ENCODE data around the gene TUBGCP3. TPM values are rescaled to one million over a fixed set of nuclear protein-coding genes. Genes with fewer than 3 reads are reported as not detected.

The TUBGCP3 gene
- total and polyA plus RNA-seq, 4 donors, result 6.7 to 31.0 (median 17.3) TPM

- TF ChIP-seq ATF3 (IDR thresholded peaks at IDR 0.05), result no peak
- TF ChIP-seq, protein P1, sequence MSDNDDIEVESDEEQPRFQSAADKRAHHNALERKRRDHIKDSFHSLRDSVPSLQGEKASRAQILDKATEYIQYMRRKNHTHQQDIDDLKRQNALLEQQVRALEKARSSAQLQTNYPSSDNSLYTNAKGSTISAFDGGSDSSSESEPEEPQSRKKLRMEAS (IDR thresholded peaks at IDR 0.05), result no peak
- TF ChIP-seq SP1 (IDR thresholded peaks at IDR 0.05), result no peak
- no peak for TF ChIP-seq JUND (IDR thresholded peaks at IDR 0.05)
- H3K4me1 ChIP-seq (ENCODE audit: control insufficient read depth in 4 of 4, insufficient read depth in 4 of 4, low read length in 3 of 4), result peaks cover 0 to 4% (median under 1%) of the 10 kb centered on the region in 4 donors
- no peaks in the 10 kb centered on the region for H3K9me3 ChIP-seq (ENCODE audit: control insufficient read depth in 4 of 4, low read length in 3 of 4)
- H3K27me3 ChIP-seq (ENCODE audit: control insufficient read depth in 4 of 4, insufficient read depth in 4 of 4, low read length in 3 of 4), result no peaks in the 10 kb centered on the region
- H3K4me3 ChIP-seq (ENCODE audit: low read depth in 1 of 3, low read length in 3 of 3), result no peak overlapping the region
- no peaks in the 10 kb centered on the region for H3K36me3 ChIP-seq (ENCODE audit: control insufficient read depth in 4 of 4, insufficient read depth in 3 of 4, low read depth in 1 of 4, low read length in 3 of 4)
- no peak overlapping the region for H3K9ac ChIP-seq (ENCODE audit: low read depth in 1 of 2, low read length in 2 of 2)
- no peak overlapping the region for H3K27ac ChIP-seq (ENCODE audit: low read depth in 1 of 2, low read length in 2 of 2)
- 74% methylated on average over 31 of the region's 31 CpGs for WGBS
- DNase-seq (ENCODE audit: low spot score), result no peak
Measured at GRCh38 chr13:112445411-112446271, 142.3 kb downstream of the TUBGCP3 start.

DNA sequence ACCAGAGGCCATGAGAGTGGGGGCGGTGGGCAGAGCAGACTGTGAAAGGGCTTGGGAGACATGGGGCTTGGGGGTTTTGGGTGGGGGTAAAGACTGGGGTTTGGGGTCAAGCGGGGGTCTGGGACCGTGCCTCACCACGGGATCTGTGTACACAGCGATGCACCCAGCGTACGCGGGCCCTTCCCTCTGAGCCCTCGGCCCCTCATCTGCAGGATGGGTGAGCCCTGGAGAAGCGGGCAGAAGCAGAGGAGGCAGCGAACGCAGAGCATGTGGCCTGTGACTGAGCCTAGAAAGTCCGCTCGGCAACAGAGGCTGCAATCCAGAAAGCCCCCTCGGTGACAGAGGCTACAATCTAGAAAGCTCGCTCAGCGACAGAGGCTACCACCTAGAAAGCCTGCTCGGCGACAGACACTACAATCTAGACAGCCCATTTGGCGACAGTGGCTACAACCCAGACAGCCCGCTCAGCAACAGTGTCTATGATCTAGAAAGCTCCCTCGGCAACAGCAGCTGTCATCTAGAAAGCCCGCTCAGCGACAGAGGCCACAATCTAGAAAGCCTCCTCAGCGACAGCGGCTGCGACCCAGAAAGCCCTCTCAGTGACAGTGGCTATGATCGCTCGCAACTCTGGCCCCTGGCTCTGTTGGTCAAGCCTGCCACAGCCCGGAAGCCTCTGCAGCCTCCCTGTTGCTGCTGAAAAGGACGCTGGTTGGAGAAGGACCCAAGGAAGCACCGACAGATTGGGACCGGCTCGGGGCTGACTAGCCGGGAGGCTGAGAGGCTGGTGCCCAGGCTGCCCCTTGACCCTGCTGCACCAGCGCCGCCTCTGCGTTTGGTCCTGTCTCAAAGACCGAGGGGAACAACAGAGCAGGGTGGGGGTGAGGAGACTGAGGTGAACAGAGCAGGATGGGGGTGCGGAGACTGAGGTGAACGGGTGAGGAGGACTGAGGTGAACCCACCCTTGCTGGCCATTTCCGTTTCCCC is 143.2 kb downstream of the TUBGCP3 start:
- Histone ChIP-seq H3K9ac (ENCODE audit: low read depth in 1 of 2, low read length in 2 of 2) (no peak overlapping the region), H3K27ac (ENCODE audit: low read depth in 1 of 2, low read length in 2 of 2) (no peak overlapping the region), H3K27me3 (ENCODE audit: control insufficient read depth in 4 of 4, insufficient read depth in 4 of 4, low read length in 3 of 4) (no peaks in the 10 kb centered on the region), H3K9me3 (ENCODE audit: control insufficient read depth in 4 of 4, low read length in 3 of 4) (no peaks in the 10 kb centered on the region), H3K4me3 (ENCODE audit: low read depth in 1 of 3, low read length in 3 of 3) (no peak overlapping the region), H3K4me1 (ENCODE audit: control insufficient read depth in 4 of 4, insufficient read depth in 4 of 4, low read length in 3 of 4) (no peaks in the 10 kb centered on the region), H3K36me3 (ENCODE audit: control insufficient read depth in 4 of 4, insufficient read depth in 3 of 4, low read depth in 1 of 4, low read length in 3 of 4) (no peaks in the 10 kb centered on the region)
- WGBS, result 85% methylated on average over 42 of the region's 42 CpGs
- TF ChIP-seq, protein P1 (IDR thresholded peaks at IDR 0.05), result no peak
- TF ChIP-seq, protein P2, sequence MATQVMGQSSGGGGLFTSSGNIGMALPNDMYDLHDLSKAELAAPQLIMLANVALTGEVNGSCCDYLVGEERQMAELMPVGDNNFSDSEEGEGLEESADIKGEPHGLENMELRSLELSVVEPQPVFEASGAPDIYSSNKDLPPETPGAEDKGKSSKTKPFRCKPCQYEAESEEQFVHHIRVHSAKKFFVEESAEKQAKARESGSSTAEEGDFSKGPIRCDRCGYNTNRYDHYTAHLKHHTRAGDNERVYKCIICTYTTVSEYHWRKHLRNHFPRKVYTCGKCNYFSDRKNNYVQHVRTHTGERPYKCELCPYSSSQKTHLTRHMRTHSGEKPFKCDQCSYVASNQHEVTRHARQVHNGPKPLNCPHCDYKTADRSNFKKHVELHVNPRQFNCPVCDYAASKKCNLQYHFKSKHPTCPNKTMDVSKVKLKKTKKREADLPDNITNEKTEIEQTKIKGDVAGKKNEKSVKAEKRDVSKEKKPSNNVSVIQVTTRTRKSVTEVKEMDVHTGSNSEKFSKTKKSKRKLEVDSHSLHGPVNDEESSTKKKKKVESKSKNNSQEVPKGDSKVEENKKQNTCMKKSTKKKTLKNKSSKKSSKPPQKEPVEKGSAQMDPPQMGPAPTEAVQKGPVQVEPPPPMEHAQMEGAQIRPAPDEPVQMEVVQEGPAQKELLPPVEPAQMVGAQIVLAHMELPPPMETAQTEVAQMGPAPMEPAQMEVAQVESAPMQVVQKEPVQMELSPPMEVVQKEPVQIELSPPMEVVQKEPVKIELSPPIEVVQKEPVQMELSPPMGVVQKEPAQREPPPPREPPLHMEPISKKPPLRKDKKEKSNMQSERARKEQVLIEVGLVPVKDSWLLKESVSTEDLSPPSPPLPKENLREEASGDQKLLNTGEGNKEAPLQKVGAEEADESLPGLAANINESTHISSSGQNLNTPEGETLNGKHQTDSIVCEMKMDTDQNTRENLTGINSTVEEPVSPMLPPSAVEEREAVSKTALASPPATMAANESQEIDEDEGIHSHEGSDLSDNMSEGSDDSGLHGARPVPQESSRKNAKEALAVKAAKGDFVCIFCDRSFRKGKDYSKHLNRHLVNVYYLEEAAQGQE (IDR thresholded peaks at IDR 0.05), result no peak
- TF ChIP-seq HNF4A (conservative IDR thresholded peaks at IDR 0.05), result no peak
- TF ChIP-seq JUND (IDR thresholded peaks at IDR 0.05), result no peak
- peak; percentile 27 for DNase-seq (ENCODE audit: low spot score)

GRCh38 chr13:112443995-112444311 is 144.0 kb downstream of the TUBGCP3 start:
- H3K27ac ChIP-seq (ENCODE audit: low read depth in 1 of 2, low read length in 2 of 2), result no peak overlapping the region
- no peak overlapping the region for H3K4me3 ChIP-seq (ENCODE audit: low read depth in 1 of 3, low read length in 3 of 3)
- TF ChIP-seq CTCF (IDR thresholded peaks at IDR 0.05; ENCODE audit: low read depth, low read length, missing input control) (peak; percentile 93), HNF4A (conservative IDR thresholded peaks at IDR 0.05) (no peak), RAD21 (IDR thresholded peaks at IDR 0.05) (peak; percentile 95 to 96)
- WGBS, result 4% methylated on average over 10 of the region's 10 CpGs
- H3K9me3 ChIP-seq (ENCODE audit: control insufficient read depth in 4 of 4, low read length in 3 of 4), result no peaks in the 10 kb centered on the region
- peak; percentile 74 for DNase-seq (ENCODE audit: low spot score)
- no peaks in the 10 kb centered on the region for H3K36me3 ChIP-seq (ENCODE audit: control insufficient read depth in 4 of 4, insufficient read depth in 3 of 4, low read depth in 1 of 4, low read length in 3 of 4)
- no peaks in the 10 kb centered on the region for H3K4me1 ChIP-seq (ENCODE audit: control insufficient read depth in 4 of 4, insufficient read depth in 4 of 4, low read length in 3 of 4)
- no peak overlapping the region for H3K9ac ChIP-seq (ENCODE audit: low read depth in 1 of 2, low read length in 2 of 2)
- H3K27me3 ChIP-seq (ENCODE audit: control insufficient read depth in 4 of 4, insufficient read depth in 4 of 4, low read length in 3 of 4), result no peaks in the 10 kb centered on the region
